ENCODE results near the gene CARD19.

CARD19 gene, protein sequence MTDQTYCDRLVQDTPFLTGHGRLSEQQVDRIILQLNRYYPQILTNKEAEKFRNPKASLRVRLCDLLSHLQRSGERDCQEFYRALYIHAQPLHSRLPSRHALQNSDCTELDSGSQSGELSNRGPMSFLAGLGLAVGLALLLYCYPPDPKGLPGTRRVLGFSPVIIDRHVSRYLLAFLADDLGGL
- 17.9 to 57.6 (median 35.8) reads per million in 18 experiments for total RNA-seq

DNA sequence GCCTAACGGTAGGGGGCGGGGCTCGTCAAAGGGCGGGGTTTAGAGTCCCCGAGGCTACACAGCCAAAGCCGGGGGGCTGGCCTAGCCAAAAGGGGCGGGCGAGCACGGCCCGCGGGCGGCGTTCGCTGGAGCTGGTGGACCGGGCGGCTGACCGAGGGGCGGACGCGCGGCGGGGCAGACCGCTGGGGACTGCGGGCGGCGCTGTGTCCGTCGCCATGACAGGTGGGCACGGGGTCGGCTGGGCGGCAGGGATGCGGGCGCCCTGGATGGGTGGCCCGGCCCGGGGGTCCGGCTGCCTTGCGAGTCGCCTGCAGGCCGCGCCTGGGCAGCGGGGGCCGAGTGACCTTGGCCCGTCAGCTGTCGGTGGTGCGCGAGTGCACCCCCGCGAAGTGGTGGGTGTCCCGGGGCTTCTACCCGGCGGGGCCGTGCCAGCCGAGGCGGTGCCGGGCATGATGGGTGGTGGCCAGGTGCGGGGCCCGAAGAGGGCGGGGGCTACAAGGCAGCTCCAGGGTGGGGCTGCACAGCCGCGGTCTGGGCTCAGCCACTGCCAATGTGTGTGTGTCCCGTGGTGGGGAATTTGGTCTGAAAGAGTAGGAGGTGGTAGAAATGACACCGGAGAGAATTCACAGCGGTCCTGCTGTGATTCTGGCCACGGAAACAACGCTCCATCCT, at the start of gene CARD19:
Gene CARD19 (plus strand): TSS at position 87 of the 672 bp plus-strand sequence. CDS start 129 bp downstream, at position 216.
- DNase-seq = peak; percentile 15 to 56

DNA sequence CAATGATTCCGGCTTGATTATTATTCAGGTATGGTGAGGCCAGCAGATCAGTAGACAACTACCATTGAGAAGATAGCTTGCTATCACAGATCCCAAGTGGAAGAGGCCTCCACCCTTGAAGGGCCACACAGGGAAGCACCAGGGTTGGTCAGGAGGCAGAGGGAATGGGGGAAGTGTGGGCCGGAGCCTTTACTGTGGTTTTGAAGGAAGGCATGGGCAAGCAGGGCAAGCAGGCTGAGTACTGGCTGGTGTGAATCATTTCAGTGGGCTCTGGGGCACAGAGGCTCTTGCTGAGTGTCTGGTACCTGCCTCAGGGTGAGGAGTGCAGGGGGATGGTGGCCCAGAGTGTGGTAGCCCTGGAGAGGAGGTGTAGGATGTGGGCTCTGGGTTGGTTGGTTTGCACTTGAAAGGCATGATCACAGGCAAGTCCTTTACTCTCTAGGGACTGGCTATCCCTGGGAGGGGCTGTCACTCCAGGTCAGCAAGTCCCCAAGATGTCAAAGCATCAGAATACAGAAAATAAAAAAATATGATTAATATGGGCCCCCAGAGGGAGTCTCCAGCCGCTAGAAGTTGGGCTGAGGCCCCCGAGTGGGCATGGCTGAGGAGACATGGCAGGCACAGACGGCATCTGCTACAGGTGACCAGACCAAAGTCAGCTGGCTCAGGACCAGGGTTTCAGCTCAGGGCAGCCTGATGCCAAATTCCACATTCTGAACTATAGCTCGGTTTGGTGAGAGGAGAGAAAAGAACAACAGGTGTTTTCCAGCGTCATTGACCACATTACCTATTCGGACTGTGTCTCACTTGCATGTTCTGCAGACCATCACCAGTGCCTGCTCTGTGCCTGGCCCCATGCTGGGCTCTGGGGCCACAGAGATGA, 47.2 kb upstream of the CARD19 start:
- DNase-seq = peak; percentile 20 to 45

DNA sequence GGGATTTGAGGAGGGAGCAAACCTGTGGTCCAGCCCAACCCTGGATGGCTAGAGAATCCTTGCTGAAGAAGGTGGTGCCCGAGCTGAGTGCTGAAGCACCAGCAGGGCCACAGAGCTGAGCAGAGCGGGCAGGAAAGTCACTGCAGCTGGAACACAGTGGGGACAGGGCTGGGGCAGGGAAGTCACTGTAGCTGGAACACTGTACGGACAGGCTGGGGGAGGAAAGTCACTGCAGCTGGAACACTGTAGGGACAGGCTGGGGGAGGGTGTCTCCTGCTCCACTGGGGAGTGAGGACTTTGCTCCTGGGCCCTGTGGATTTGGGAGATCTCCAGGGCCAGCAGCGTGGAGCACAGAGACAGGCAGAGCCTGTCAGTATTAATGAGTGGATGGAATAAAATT, 46.5 kb upstream of the CARD19 start:
- no peak for DNase-seq

GRCh38 chr9:93050231-93050630, 45.8 kb upstream of the CARD19 start:
- DNase-seq = no peak

- no peak for DNase-seq
These were observed 44.3 kb upstream of the CARD19 start for GRCh38 chr9:93051680-93052089.

GRCh38 chr9:93052791-93053540, 43.1 kb upstream of the CARD19 start:
- no peak for DNase-seq

DNA sequence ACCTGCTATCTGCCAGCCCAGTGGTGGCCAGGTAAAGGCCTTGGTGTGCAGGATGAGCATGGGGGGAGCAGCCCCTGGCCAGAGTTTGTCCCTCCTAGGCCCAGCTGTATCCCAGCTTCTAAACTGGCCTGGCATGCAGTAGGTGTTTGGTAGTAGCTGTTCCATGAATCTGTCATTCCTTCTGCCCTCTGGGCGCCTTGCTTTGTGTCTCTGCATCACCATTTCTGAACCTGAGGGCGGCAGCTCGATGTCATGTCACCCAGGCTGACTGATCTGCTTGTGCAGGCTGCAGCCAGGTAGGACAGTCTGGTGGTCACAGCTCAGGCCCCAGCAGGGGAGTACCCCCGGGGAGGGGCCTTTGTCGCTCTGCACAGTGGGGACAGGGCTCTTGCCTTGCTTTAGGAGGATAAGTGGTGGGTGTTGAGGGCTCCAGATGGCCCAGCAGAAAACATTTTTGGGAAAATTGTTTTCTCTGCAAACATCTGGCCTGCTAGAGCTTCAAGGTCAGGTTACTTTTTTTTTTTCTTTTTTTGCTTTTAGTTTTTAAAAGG, 42.2 kb upstream of the CARD19 start:
- no peak for DNase-seq

DNA sequence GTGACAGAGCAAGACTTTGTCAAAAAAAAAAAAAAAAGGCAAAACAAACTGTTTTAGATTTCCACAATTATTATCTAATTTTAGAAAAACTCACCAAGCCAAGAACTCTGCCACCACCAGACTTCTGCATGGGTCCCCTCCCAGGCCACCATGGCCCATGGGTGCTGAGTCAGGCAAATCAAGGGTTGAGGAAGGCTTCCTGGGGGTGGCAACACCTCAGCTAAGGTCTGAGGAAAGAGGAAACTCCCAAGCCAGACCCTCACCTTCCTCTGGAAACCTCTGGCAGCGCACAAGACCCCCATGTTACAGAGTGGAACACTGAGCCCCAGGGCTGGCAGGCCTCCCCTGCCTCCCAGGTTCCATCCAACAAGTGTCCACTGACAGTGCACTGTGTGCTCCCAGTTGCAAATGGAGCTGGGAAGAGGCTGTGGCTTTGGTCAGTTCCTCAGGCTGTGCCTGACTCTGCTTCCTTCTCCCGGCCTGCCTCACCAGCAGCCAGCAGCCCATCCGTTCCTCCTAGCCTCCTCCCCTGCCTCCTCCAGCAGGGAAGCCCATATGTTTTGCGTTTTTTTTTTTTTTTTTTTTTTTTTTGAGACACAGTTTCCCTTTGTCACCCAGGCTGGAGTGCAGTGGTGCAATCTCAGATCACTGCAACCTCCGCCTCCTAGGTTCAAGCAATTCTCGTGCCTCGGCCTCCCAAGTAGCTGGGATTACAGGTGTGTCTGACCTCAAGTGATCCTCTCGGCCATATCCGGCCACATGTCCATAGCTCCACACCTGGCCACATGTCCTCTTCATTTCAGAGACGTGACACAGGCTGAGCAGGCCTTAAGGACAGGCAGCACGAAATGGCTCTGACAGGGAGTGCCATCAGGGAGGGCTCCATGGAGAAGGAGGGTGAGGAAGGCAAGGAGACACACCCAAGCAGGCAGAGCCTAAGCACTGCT, 41.0 kb upstream of the CARD19 start:
- peak; percentile 69 to 79 for DNase-seq

- no peak for DNase-seq
These were observed 38.8 kb upstream of the CARD19 start for GRCh38 chr9:93057042-93057702.

- DNase-seq = no peak
These were observed 38.2 kb upstream of the CARD19 start for GRCh38 chr9:93057703-93058354.

DNA sequence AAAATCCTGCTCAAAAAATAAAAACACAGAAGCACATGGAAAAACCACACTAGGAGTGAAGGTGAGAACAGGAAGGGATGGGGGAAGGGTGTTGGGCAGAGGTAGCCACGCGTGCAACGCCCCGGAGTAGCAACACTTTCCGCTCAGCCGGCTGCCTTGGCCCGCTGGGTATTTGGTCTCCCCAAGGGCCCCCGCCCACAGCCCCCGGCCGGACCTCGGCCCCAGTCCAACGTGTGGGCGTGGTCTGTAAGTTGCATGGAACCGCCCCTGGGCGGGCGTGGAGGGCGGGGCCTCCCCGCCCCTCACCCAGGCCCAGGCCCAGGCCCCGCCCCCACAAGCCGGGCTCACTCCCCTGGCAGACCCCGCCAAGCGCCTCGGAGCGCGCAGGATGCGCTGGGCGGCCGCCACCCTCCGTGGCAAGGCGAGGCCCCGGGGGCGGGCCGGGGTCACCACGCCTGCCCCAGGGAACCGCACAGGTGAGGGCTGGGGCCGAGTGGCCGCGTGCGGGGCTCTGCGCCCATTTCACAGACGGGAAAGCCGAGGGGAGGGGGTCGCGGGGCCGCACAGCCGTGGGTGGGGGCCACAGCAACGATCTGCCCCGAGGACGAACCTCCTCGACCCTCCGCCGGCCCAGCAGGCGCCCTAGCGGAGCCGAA, 37.5 kb upstream of the CARD19 start, which contains the start of gene SUSD3:
Gene SUSD3 (plus strand): TSS at position 347 of the 656 bp plus-strand sequence. CDS start 42 bp downstream, at position 389.
- peak; percentile 34 to 57 for DNase-seq

GRCh38 chr9:93059011-93059714, 36.9 kb upstream of the CARD19 start:
- DNase-seq = peak; percentile 58 to 79

GRCh38 chr9:93059715-93060578, 36.1 kb upstream of the CARD19 start:
- DNase-seq = no peak

- DNase-seq = no peak
These were observed 35.2 kb upstream of the CARD19 start for GRCh38 chr9:93060746-93061259.

- peak in 1 of 2 donors; percentile 18 for DNase-seq
These were observed 34.7 kb upstream of the CARD19 start for GRCh38 chr9:93061260-93061751.

DNA sequence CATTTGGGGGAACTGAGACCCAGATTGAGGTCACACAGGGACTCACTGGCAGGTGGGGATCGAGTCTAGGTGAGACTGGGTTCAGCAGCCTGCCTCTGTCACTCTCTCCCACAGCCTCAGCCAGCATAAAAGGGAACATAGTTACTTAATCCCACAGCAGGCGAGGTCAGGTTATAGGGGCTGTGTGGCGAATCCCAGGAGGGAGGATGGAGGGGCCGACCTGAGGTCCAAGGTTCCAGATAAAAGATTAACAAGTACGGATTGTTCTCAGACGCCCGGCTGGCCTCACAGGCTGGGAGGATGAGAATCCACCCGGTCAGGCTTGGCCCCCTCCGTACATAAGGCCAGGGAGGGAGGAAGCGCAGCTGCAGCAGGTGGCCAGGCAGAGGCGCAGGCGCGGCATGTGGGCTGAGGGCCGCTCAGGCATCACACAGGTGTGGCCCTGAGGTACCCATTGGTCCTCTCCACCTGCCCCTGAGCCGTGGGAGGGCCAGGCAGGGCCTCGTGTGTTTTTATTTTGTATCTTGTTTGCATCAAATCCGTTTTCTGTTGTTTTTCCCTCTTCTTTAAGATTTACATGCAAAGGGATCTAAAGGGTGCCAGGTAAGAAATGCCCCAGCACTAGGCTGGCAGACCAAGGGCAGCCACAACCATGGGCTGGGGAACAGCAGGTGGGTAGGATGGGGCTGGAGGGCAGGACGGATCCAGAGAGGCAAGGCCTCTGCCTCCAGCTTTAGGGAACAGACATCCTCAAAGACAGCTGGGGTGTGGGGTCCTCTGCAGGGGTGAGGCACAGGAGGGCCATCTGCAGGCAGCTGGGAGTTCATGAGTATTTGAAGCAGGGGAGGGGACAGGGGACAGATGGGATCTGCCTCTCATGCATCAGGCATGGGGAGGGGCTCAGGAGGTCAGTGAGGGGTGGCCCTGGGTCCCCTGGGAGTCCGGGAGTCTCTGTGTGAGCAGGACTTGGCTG, 33.9 kb upstream of the CARD19 start:
- DNase-seq = no peak

Data from inflammatory macrophage (primary cell).